H9 (cell line): ENCODE measurements around the gene ALKBH4. TPM values are rescaled to one million over a fixed set of nuclear protein-coding genes. Genes with fewer than 3 reads are reported as not detected.

Experiments used
- DNase-seq: peaks from one replicate; pipeline ENCODE4 v3.0.0-alpha.2; 2017
- H2AFZ ChIP-seq: one replicate; pipeline ENCODE4 v1.6.1; 2013; ENCODE audit warnings: mild to moderate bottlenecking, low read length, control low read depth, moderate library complexity
- H2AK5ac ChIP-seq: 2 replicates; pipeline ENCODE4 v1.6.1; 2013; ENCODE audit warnings: low read length, control low read depth, mixed read lengths; ENCODE audit not compliant: insufficient read length
- H2BK120ac ChIP-seq: one replicate; pipeline ENCODE4 v1.6.1; 2013; ENCODE audit warnings: low read depth, mild to moderate bottlenecking, low read length, control low read depth, inconsistent platforms; ENCODE audit not compliant: poor library complexity, severe bottlenecking
- H2BK12ac ChIP-seq: 2 replicates; pipeline ENCODE4 v1.6.1; 2013; ENCODE audit warnings: low read length, control low read depth, mixed read lengths, low read depth; ENCODE audit not compliant: insufficient read length
- H2BK15ac ChIP-seq: 2 replicates; pipeline ENCODE4 v1.6.1; 2013; ENCODE audit warnings: low read depth, low read length, control low read depth
- H2BK20ac ChIP-seq: one replicate; pipeline ENCODE4 v1.6.1; 2013; ENCODE audit warnings: low read depth, mild to moderate bottlenecking, low read length, control low read depth, inconsistent platforms; ENCODE audit not compliant: poor library complexity, severe bottlenecking
- H2BK5ac ChIP-seq: 2 replicates; pipeline ENCODE4 v1.6.1; 2013; ENCODE audit warnings: low read length, control low read depth, mixed read lengths; ENCODE audit not compliant: insufficient read length
- H3K14ac ChIP-seq: 2 replicates; pipeline ENCODE4 v1.6.1; 2013; ENCODE audit warnings: low read length, control low read depth; ENCODE audit not compliant: insufficient read depth
- H3K18ac ChIP-seq: 2 replicates; pipeline ENCODE4 v1.6.1; 2013; ENCODE audit warnings: low read depth, mild to moderate bottlenecking, mixed read lengths, low read length, control low read depth; ENCODE audit not compliant: insufficient read length
- H3K23ac ChIP-seq: 2 replicates; pipeline ENCODE4 v1.6.1; 2013; ENCODE audit warnings: low read length, control low read depth, mixed read lengths, low read depth; ENCODE audit not compliant: insufficient read length
- H3K23me2 ChIP-seq: 2 replicates; pipeline ENCODE4 v1.6.1; 2013; ENCODE audit warnings: low read depth, mild to moderate bottlenecking, mixed read lengths, low read length, control low read depth; ENCODE audit not compliant: insufficient read length, poor library complexity, severe bottlenecking
- H3K27ac ChIP-seq: 2 replicates; pipeline ENCODE4 v1.5.1; 2013; ENCODE audit warnings: low read length, control low read depth, mixed read lengths, low read depth; ENCODE audit not compliant: insufficient read length
- H3K27me3 ChIP-seq: 2 replicates; pipeline ENCODE4 v1.6.1; 2013; ENCODE audit warnings: low read length, control low read depth, inconsistent platforms; ENCODE audit not compliant: insufficient read depth
- H3K4ac ChIP-seq: 2 replicates; pipeline ENCODE4 v1.6.1; 2013; ENCODE audit warnings: low read depth, mild to moderate bottlenecking, control low read depth, inconsistent platforms, low read length, moderate library complexity
- H3K4me1 ChIP-seq: 2 replicates; pipeline ENCODE4 v1.6.1; 2013; ENCODE audit warnings: low read length, control low read depth, inconsistent platforms; ENCODE audit not compliant: insufficient read depth
- H3K4me2 ChIP-seq: 2 replicates; pipeline ENCODE4 v1.6.1; 2013; ENCODE audit warnings: low read length, control low read depth, mixed read lengths; ENCODE audit not compliant: insufficient read length, insufficient read depth
- H3K56ac ChIP-seq: 2 replicates; pipeline ENCODE4 v1.6.1; 2013; ENCODE audit warnings: low read depth, mild to moderate bottlenecking, mixed read lengths, low read length, control low read depth; ENCODE audit not compliant: insufficient read length
- H3K79me1 ChIP-seq: 2 replicates; pipeline ENCODE4 v1.6.1; 2013; ENCODE audit warnings: low read depth, mild to moderate bottlenecking, moderate library complexity, low read length, control low read depth, inconsistent platforms; ENCODE audit not compliant: insufficient read depth, poor library complexity, severe bottlenecking
- H3K79me2 ChIP-seq: 2 replicates; pipeline ENCODE4 v1.6.1; 2013; ENCODE audit warnings: low read length, control low read depth, inconsistent platforms; ENCODE audit not compliant: insufficient read depth
- H3K9ac ChIP-seq: 2 replicates; pipeline ENCODE4 v1.6.1; 2013; ENCODE audit warnings: low read length, control low read depth, mixed read lengths; ENCODE audit not compliant: insufficient read length; ENCODE audit errors: extremely low read depth
- H3K9me3 ChIP-seq: one replicate; pipeline ENCODE4 v1.6.1; 2013; ENCODE audit warnings: low read depth, low read length, inconsistent platforms; ENCODE audit not compliant: control insufficient read depth
- H3T11ph ChIP-seq: one replicate; pipeline ENCODE4 v1.6.1; 2013; ENCODE audit warnings: mild to moderate bottlenecking, low read length, control low read depth, inconsistent platforms
- H4K20me1 ChIP-seq: one replicate; pipeline ENCODE4 v1.6.1; 2013; ENCODE audit not compliant: control insufficient read depth, insufficient read length, insufficient read depth
- H4K5ac ChIP-seq: 2 replicates; pipeline ENCODE4 v1.6.1; 2013; ENCODE audit warnings: low read depth, mild to moderate bottlenecking, mixed read lengths, low read length, control low read depth; ENCODE audit not compliant: insufficient read length
- H4K8ac ChIP-seq: replicated peaks from 2 replicates; pipeline ENCODE4 v1.6.1; 2013; ENCODE audit warnings: low read length, control low read depth, mixed read lengths, low read depth; ENCODE audit not compliant: insufficient read length
- H4K91ac ChIP-seq: 2 replicates; pipeline ENCODE4 v1.6.1; 2013; ENCODE audit warnings: low read depth, mild to moderate bottlenecking, moderate library complexity, mixed read lengths, low read length, control low read depth; ENCODE audit not compliant: insufficient read length
- H3K27ac Mint-ChIP-seq, 3 experiments: 2 replicates in 2 of 3; 3 replicates in 1 of 3; pipeline ENCODE4 v1.8.0; 2020 to 2021; ENCODE audit warnings: mixed read lengths in 3 of 3, mild to moderate bottlenecking in 1 of 3, moderate library complexity in 1 of 3
- H3K27me3 Mint-ChIP-seq: 2 replicates; pipeline ENCODE4 v1.8.0; 2021; ENCODE audit warnings: low read depth, mild to moderate bottlenecking, moderate library complexity, mixed read lengths
- H3K36me3 Mint-ChIP-seq, 3 experiments: 2 replicates in 2 of 3; 3 replicates in 1 of 3; pipeline ENCODE4 v1.8.0; 2020 to 2021; ENCODE audit warnings: low read depth in 3 of 3, mixed read lengths in 3 of 3; ENCODE audit not compliant: insufficient read depth in 1 of 3
- H3K4me1 Mint-ChIP-seq, 2 experiments: 2 replicates each; pipeline ENCODE4 v1.8.0; 2020; ENCODE audit warnings: mixed read lengths in 2 of 2
- H3K4me3 Mint-ChIP-seq, 2 experiments: 2 replicates in 1 of 2; 3 replicates in 1 of 2; pipeline ENCODE4 v1.8.0; 2020 to 2021; ENCODE audit warnings: mild to moderate bottlenecking in 2 of 2, mixed read lengths in 2 of 2, moderate library complexity in 1 of 2
- H3K9me3 Mint-ChIP-seq, 2 experiments: 2 replicates in 1 of 2; 3 replicates in 1 of 2; pipeline ENCODE4 v1.8.0; 2020; ENCODE audit warnings: mild to moderate bottlenecking in 2 of 2, mixed read lengths in 2 of 2, moderate library complexity in 1 of 2
- CTCF ChIP-seq: fragments of 200-600 bp; sonication (generic); conservative IDR thresholded peaks from 3 replicates; pipeline ENCODE4 v1.8.0; 2021; ENCODE audit warnings: antibody characterized with exemption, mild to moderate bottlenecking
- WGBS: extraction: QIAGEN DNeasy Blood & Tissue Kit; methylation state at CpG from one replicate; pipeline ENCODE4 v1.1.7; 2013; ENCODE audit warnings: missing lambda C conversion rate, low lambda C conversion rate, mixed read lengths; ENCODE audit not compliant: insufficient read length; ENCODE audit errors: extremely low coverage; 5-methylcytosine and 5-hydroxymethylcytosine counted together
- total RNA-seq: library from RNA; stranded (reverse); gene quantifications from 2 replicates; pipeline ENCODE4 v1.2.1, GENCODE V29; 2021

The ALKBH4 gene
- total RNA-seq, 1 experiment from 2014 or later: 23.9 TPM

GRCh38 chr7:102424787-102425218 lies 39.9 kb downstream of the ALKBH4 start:
- Histone ChIP-seq H4K20me1 (no peaks in the 10 kb centered on the region), H2BK20ac (no peak overlapping the region), H4K91ac (no peak overlapping the region), H3K18ac (no peak overlapping the region), H2BK120ac (no peak overlapping the region), H2BK5ac (no peak overlapping the region), H3K9me3 (no peaks in the 10 kb centered on the region), H3K27me3 (no peaks in the 10 kb centered on the region), H3K27ac (no peak overlapping the region), H4K5ac (no peak overlapping the region), H3K4me1 (no peaks in the 10 kb centered on the region), H2AFZ (no peak overlapping the region), H2BK15ac (no peak overlapping the region), H3K4me2 (no peak overlapping the region), H3K56ac (no peak overlapping the region), H4K8ac (no peak overlapping the region), H2BK12ac (no peak overlapping the region), H3T11ph (no peak overlapping the region), H3K23ac (no peak overlapping the region), H3K14ac (no peak overlapping the region), H3K4ac (no peak overlapping the region), H2AK5ac (no peak overlapping the region), H3K9ac (no peak overlapping the region), H3K79me2 (no peaks in the 10 kb centered on the region), H3K79me1 (no peaks in the 10 kb centered on the region), H3K23me2 (no peaks in the 10 kb centered on the region)
- Mint-ChIP-seq H3K27ac (peak overlapping the region in 2 of 3 experiments; percentile 43 to 91; a peak in 3 of 7 replicates), H3K4me3 (no peak overlapping the region; a peak in 1 of 5 replicates), H3K27me3 (peaks cover 4% of the 10 kb centered on the region), H3K4me1 (peaks cover 14 to 18% of the 10 kb centered on the region in 2 experiments), H3K9me3 (no peaks in the 10 kb centered on the region), H3K36me3 (peaks cover 21 to 57% (median 44%) of the 10 kb centered on the region in 3 experiments)
- no peak for DNase-seq
- TF ChIP-seq CTCF: no peak
- no CpG with 5 or more reads among the region's 13 CpGs for WGBS
